Adrenal gland (tissue), 5 donors: Measurements from ENCODE around the gene CASKIN2.

Source experiments
- CTCF ChIP-seq, 6 experiments: fragments of 450-650 bp in 4 of 6; fragments of 200-600 bp in 2 of 6; sonication (generic) in 1 of 6; IDR thresholded peaks; 1 replicate in 5 of 6; 2 replicates in 1 of 6; pipeline versions ENCODE4 v1.5.1 to v1.8.0; 2016 to 2021; ENCODE audit warnings: antibody characterized with exemption in 6 of 6, mild to moderate bottlenecking in 2 of 6, moderate library complexity in 1 of 6
- POLR2A ChIP-seq, 2 donors: fragments of 450-650 bp; IDR thresholded peaks; one replicate each; pipeline ENCODE4 v1.6.1; 2017; ENCODE audit warnings: antibody characterized with exemption in 2 of 2, mild to moderate bottlenecking in 2 of 2, moderate library complexity in 1 of 2
- donor health status: DM: no; HTN: no; CAD: no.

GRCh38 chr17:75456039-75456416, 59.3 kb downstream of the CASKIN2 start:
- TF ChIP-seq CTCF (IDR thresholded peaks at IDR 0.05) (no peak), POLR2A (IDR thresholded peaks at IDR 0.05) (peak; percentile 30 to 92)
